Fibroblast of skin of abdomen (primary cell): ENCODE measurements around the gene MSL3. TPM values are rescaled to one million over a fixed set of nuclear protein-coding genes. Genes with fewer than 3 reads are reported as not detected.
A peak's percentile ranks its signal among the peaks of the same experiment; 100 is the strongest.

Source experiments
- DNase-seq: peaks from one replicate; pipeline ENCODE4 v3.0.0-alpha.2; 2013
- polyA plus RNA-seq, 2 experiments: library from polyadenylated mRNA; unstranded; fragments of 120-200 nt; gene quantifications; one replicate each; pipeline ENCODE4 v1.2.1, GENCODE V29; 2013; ENCODE audit not compliant: insufficient read length in 2 of 2

The MSL3 gene
- polyA plus RNA-seq (2013, experiment 1 of 2; ENCODE audit: insufficient read length) = 24.0 TPM
- 24.7 TPM for polyA plus RNA-seq (2013, experiment 2 of 2; ENCODE audit: insufficient read length)

GRCh38 chrX:11757719-11758399, at the start of gene MSL3:
Gene MSL3, plus strand, starts transcription at chrX:11758237. Its CDS starts 27 bp downstream, at chrX:11758264.
- DNase-seq = peak; percentile 61

GRCh38 chrX:11722304-11722703, 35.7 kb upstream of the MSL3 start:
- no peak for DNase-seq

GRCh38 chrX:11724122-11725017, 33.7 kb upstream of the MSL3 start:
- DNase-seq = peak; percentile 25

- no peak for DNase-seq
Measured at GRCh38 chrX:11725631-11726442, 32.2 kb upstream of the MSL3 start.

- DNase-seq = no peak
Measured at GRCh38 chrX:11728556-11728955, 29.5 kb upstream of the MSL3 start.

- no peak for DNase-seq
Measured at GRCh38 chrX:11733614-11734013, 24.4 kb upstream of the MSL3 start.

GRCh38 chrX:11739776-11740175, 18.3 kb upstream of the MSL3 start:
- no peak for DNase-seq

GRCh38 chrX:11740794-11741193, 17.2 kb upstream of the MSL3 start:
- DNase-seq = no peak

- DNase-seq = no peak
Measured at GRCh38 chrX:11741574-11741973, 16.5 kb upstream of the MSL3 start.

- DNase-seq = no peak
Measured at GRCh38 chrX:11745881-11746280, 12.2 kb upstream of the MSL3 start.

- no peak for DNase-seq
Measured at GRCh38 chrX:11750046-11750445, 8.0 kb upstream of the MSL3 start.

GRCh38 chrX:11750694-11751093, 7.3 kb upstream of the MSL3 start:
- no peak for DNase-seq

- DNase-seq = no peak
Measured at GRCh38 chrX:11751261-11751660, 6.8 kb upstream of the MSL3 start.

- no peak for DNase-seq
Measured at GRCh38 chrX:11753668-11754067, 4.4 kb upstream of the MSL3 start.

- DNase-seq = no peak
Measured at GRCh38 chrX:11754958-11755645, 2.9 kb upstream of the MSL3 start.

- DNase-seq = no peak
Measured at GRCh38 chrX:11755724-11756123, 2.3 kb upstream of the MSL3 start.

GRCh38 chrX:11756354-11757318, 1.4 kb upstream of the MSL3 start:
- no peak for DNase-seq

GRCh38 chrX:11757397-11757718, 679 bp upstream of the MSL3 start:
- DNase-seq = no peak

- DNase-seq = peak; percentile 82
Measured at GRCh38 chrX:11758400-11759171, 549 bp downstream of the MSL3 start.

GRCh38 chrX:11759172-11759460, 1.1 kb downstream of the MSL3 start:
- DNase-seq = no peak
